GDM1 (cell line): ENCODE measurements around the gene ACOT12.

Experiments used
- DNase-seq: peaks from one replicate; lab custom pipeline; 2025; lab: John Stamatoyannopoulos, UW

The ACOT12 gene

DNA sequence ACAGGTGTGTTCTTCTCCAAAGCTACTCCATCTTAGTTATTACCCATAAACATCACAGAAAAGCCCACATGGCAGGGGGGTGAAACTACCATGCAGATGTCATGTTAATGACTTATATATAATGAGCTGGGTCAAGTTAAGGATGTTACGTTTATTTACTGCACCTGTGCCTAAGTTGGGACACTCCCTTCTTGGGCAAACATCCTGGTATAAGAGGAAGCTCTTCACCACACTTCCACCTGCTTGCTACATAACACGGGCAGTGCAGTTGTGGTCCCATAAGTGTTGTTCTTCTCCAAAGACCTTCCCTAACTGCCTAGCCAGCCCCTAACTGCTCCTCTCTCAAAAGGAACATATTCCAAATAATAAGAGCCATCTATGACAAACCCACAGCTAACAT is 101.8 kb downstream of the ACOT12 start:
- DNase-seq = no peak

DNA sequence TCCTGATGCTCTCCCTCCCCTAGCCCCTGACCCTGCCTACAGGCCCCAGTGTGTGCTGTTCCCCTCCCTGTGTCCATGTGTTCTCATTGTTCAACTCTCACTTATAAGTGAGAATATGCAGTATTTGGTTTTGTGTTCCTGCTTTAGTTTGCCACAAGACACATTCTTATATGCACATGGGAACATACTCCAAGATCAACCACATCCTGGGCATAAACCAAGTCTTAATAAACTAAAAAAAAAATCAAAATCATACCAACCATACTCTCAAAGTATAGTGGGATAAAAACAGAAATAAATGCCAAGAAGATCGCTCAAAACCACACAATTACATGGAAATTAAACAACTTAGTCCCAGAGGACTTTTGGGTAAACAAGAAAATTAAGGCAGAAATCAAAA is 103.8 kb downstream of the ACOT12 start:
- DNase-seq = no peak

DNA sequence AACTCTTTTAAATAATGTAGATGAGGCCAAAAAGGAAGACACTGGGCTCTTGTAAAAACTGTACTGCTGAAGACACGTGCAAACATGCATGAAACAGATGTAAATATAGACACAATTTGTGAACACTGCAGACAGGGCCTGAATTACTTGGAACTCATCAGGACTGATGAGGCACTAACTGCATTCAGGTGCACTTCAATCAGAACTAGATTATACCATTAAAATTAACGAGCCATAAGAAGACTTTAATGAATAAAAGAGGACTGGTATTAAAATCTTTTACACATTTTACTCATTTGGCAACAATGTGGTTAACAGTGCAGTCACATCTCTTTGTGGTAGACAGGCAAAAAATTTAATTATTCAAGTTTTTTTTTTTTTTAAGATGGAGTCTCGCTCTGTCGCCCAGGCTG is 105.9 kb downstream of the ACOT12 start:
- DNase-seq = no peak

DNA sequence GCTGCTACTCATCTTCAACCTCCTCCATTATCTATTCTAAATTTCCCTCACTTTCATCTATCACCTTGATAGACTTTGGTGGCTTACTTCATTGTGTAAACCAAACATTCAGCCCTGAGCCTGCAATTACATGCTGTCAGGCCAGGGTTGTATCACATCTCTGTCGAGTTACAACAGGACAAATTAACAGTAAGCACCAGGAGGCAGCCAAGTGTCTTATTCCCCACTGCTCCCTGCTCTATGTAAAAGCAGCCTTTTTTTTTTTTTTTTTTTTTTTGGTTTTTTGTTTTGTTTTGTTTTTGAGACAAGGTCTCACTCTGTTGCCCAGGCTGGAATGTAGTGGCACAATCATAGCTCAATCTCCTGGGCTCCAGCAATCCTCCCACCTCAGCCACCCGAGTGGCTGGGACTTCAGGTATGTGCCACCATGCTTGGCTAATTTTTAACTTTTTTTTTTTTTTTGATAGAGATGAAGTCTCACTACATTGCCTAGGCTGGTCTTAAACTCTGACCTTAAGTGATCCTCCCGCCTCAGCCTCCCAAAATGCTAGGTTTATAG is 107.8 kb downstream of the ACOT12 start:
- no peak for DNase-seq

DNA sequence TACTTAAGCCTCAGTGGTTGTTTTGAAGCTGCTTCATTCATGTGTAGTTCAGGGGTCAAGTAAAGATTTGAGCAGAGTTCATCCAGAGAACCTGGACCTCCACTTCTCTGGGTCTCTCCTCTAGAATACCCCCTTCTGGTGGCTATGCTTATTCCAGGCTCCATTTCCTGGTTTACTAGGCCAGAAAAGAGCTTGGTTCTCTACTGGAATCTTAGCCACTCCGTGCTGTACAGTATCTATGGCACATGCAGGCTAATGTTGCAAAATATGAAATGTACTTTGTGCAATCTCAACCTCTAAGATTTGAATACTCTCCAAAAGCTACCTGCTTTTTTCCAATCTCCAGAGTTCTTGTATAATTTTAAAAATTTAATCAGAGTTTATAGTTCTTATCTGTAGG is 110.0 kb downstream of the ACOT12 start:
- no peak for DNase-seq
